Activated CD8-positive, alpha-beta memory T cell treated with anti-CD3 and anti-CD28 coated beads, Interleukin-2, amount 50 U/mL, for 24 hours (primary cell): ENCODE results near the gene TFCP2L1.

Experiments used
- DNase-seq: peaks from one replicate; pipeline ENCODE4 v3.0.0-alpha.2; 2020; ENCODE audit errors: extremely low read depth

Gene TFCP2L1

DNA sequence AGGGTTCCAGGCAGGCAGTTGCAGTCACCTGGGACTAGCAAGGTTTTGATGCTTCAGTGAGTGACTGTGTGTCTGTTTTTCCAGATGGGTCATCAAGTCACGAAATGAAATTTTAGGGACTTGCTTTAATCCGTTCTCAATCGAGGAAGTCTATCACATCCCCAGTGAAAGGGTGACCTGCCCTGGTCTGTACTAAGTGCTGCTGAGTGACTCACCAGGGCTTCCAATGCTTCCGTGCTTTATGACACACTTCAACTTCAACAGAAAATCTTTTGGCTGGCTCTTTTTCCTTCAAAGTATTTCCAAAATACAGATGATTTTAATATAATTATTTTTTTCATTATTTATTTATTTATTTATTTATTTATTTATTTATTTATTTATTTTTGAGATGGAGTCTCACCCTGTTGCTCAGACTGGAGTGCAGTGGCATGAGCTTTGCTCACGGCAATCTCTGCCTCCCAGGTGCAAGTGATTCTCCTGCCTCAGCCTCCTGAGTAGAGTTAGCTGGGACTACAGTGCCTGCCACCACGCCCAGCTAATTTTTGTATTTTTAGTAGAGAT lies 18.4 kb downstream of the TFCP2L1 start:
- DNase-seq = no peak

- DNase-seq = no peak
Measured at GRCh38 chr2:121263996-121264715, 20.8 kb downstream of the TFCP2L1 start.

- DNase-seq = no peak
Measured at GRCh38 chr2:121260370-121261154, 24.4 kb downstream of the TFCP2L1 start.

- no peak for DNase-seq
Measured at GRCh38 chr2:121258051-121258450, 27.0 kb downstream of the TFCP2L1 start.

GRCh38 chr2:121257480-121257840 lies 27.5 kb downstream of the TFCP2L1 start:
- DNase-seq = no peak

DNA sequence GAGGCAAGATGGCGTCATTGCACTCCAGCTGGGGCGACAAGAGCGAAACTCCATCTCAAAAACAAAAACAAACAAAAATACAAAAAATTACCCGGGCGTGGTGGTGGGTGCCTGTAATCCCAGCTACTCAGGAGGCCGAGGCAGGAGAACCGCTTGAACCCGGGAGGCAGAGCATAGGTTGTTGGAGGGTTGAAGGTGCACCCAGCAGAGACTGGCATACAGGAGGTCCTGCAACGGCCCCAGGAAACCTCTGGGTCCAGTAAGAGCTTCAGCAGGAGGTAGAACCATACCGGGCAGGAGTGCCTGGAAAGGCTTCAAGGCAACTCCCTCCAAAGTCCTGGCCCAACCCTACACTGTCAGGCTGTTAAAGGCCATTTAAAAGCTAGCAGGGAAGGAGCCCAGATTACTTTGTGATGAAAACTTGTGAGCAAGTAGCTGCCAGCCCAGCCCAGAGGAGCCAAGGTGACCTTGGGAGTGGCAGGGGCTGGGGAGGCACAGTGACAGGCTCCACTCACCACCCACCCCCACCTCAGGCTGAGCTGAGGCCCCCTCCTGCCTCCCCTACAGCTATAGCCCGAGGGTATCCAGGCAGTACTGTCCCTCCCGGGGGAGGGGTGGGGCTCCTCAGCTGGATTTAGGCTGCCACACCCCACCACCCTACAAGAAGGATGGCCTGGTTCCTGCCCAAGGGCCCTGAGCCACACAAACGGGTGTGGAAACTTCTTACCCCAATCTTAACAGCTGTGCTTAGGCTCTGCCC lies 28.1 kb downstream of the TFCP2L1 start:
- DNase-seq = no peak

- no peak for DNase-seq
Measured at GRCh38 chr2:121255358-121255757, 29.6 kb downstream of the TFCP2L1 start.

DNA sequence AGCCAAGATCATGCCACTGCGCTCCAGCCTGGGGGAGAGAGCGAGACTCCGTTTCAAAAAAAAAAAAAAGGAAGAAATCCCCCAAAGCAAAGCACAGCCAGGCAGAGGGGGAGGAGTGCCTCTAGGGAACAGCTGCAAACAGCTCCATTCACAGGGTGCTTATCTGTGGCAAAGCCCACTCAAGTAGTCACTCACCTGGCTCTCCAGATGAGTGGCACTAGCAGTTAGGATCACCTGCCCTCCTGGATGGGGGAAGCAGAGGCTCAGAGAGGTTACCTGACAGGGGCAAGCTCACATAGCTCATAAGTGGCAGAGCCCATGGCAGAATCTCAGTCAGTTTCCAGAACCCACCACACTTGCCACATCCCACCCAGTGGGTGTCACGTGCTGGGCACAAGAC lies 30.3 kb downstream of the TFCP2L1 start:
- DNase-seq = no peak

DNA sequence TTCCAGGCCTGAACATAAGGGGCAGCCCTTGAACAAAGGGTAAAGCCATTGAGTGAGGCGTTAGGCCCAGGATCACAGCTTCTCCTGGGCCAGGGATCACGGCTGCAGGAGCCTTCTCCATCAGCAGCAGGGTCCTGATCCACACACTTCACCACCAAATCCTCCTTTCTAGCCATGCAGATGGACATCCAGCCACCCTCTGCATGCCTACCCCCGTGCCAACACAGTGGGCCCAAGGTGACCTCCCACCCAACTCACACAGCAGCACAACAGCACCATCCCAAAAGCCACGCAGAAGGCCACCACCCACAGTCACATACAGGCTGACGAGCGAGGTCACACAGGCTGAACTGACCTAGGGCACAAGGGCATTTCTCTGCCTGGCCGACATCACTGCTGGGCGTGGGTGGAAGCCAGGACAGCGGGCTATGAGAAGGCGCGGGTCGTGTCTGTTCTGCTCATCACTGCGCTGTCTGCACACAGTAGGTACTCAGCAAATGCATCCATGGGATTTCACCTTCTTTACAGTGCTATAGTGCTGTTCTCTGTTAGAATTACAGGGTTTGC lies 31.2 kb downstream of the TFCP2L1 start:
- DNase-seq = no peak

- no peak for DNase-seq
Measured at GRCh38 chr2:121253021-121253673, 31.9 kb downstream of the TFCP2L1 start.

DNA sequence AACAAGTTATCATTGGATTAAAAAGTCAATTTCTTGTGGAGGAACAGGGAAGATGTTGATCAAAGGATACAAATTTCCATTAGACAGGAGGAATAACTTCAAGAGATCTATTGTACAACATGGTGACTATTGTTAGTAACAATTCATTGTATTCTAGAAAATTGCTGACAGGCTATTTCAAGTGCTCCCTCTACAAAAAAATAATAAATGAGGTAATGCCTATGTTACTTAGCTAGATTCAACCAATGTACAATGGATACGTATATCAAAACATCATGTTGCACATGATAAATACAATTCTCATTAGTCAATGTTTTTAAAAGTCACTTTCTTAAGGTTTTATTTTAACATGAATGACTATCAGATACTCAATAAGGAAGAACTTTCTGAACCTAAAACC lies 33.5 kb downstream of the TFCP2L1 start:
- DNase-seq = no peak

DNA sequence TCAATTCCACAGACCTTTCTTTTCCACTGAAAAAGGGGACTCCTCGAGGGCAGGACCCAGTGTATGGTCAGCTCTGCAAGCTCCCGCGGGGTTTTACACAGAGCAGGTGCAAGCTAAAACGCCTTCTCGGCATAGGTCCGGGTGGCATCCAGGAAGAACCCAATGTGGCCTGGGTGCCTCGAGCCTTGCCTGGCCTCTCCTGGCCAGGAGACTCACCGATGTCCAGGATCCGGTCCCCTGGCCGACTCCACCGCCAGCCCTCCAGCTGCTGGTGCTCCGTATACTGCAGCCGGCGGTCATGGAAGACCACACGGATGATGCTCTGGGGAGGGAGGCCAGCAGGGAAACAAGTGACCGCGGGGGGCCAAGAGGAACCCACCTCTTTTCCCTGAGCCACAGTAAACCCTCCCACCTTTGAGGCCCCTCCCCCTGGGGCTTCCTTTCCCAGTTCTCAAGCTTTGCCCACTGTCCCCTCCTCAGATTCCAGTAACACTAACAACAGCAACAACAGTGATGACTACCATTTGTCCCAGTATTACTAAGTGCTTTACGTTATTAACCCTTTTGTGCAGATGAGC lies 36.1 kb downstream of the TFCP2L1 start:
- no peak for DNase-seq

GRCh38 chr2:121247971-121248370 lies 37.0 kb downstream of the TFCP2L1 start:
- no peak for DNase-seq

DNA sequence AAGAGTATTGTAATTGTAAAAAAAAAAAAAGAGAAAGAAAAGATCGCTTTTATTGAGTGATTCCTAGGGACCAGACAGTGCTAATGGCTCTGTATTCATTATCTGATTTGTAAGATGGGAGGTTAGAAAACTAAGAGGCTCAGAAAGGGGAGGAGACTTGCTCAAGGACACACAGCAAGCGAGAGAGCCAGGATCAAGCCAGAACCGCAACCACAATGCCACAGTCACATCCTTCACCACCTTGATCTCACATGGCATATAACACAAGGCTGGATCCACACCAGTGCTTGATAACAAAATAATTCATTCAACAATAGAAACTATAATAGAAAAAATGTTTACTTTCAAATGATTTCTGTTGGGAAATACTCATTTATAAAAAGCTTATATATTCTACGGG lies 37.5 kb downstream of the TFCP2L1 start:
- DNase-seq = no peak

DNA sequence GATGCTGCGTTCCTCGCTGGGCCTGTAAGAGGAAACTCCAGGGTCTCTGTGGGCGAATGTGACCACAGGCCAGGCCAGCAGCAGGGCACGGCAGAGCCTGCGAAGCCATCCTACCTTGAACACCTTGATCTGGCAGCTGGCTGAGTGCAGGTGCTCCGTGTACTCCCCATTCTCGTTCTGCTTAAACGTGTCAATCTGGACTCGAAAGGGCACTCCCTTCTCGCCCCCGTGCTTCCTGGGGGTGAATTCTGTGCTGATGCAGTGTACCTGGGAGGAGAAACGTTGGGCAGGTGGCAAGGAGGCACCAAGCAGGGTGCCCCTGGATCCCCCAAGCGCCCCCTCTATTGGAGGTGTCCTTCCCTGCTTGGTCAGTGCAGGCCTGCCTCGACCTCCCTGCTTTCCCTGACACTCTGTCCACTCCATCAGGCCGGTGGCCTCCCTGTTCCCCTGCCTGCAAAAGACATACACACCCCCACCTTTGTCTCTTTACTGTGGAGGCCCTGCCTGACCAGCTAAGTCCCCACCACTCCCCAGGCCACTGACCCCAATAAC lies 38.2 kb downstream of the TFCP2L1 start:
- DNase-seq = no peak

DNA sequence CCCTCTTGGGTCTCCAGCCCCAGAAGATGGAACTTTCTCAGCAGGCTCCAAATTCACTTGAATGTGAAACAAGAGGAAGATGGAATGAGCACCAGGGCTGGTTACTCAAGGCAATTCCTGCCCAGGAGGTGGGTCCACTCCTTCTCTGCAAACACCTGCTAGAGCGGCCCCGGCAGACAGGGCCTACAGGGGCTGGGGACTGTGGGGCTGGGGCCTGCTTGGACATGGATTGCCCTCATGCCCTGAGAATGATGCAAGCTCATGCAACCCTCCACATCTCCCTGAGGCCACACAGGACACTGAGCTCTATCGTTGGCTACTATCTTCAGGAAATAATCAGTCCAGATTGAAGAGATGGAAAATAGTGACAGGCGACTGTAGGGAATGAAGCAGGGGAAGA lies 39.1 kb downstream of the TFCP2L1 start:
- DNase-seq = no peak

- no peak for DNase-seq
Measured at GRCh38 chr2:121245120-121245820, 39.7 kb downstream of the TFCP2L1 start.

GRCh38 chr2:121244616-121245015 lies 40.4 kb downstream of the TFCP2L1 start:
- DNase-seq = no peak

GRCh38 chr2:121243821-121244460 lies 41.1 kb downstream of the TFCP2L1 start:
- no peak for DNase-seq

- DNase-seq = no peak
Measured at GRCh38 chr2:121242976-121243375, 42.0 kb downstream of the TFCP2L1 start.
